Fibroblast of skin of abdomen (primary cell): ENCODE results near the gene TBC1D30. TPM values are rescaled to one million over a fixed set of nuclear protein-coding genes. Genes with fewer than 3 reads are reported as not detected.
"Not testable (repeated sequence)": the region's sequence is repeated elsewhere in the genome, so short reads cannot be mapped to it uniquely, and the experiment has no call there.

ENCODE experiments used
- DNase-seq: peaks from one replicate; pipeline ENCODE4 v3.0.0-alpha.2; 2013
- polyA plus RNA-seq, 2 experiments: library from polyadenylated mRNA; unstranded; fragments of 120-200 nt; gene quantifications; one replicate each; pipeline ENCODE4 v1.2.1, GENCODE V29; 2013; ENCODE audit not compliant: insufficient read length in 2 of 2

Gene TBC1D30, protein sequence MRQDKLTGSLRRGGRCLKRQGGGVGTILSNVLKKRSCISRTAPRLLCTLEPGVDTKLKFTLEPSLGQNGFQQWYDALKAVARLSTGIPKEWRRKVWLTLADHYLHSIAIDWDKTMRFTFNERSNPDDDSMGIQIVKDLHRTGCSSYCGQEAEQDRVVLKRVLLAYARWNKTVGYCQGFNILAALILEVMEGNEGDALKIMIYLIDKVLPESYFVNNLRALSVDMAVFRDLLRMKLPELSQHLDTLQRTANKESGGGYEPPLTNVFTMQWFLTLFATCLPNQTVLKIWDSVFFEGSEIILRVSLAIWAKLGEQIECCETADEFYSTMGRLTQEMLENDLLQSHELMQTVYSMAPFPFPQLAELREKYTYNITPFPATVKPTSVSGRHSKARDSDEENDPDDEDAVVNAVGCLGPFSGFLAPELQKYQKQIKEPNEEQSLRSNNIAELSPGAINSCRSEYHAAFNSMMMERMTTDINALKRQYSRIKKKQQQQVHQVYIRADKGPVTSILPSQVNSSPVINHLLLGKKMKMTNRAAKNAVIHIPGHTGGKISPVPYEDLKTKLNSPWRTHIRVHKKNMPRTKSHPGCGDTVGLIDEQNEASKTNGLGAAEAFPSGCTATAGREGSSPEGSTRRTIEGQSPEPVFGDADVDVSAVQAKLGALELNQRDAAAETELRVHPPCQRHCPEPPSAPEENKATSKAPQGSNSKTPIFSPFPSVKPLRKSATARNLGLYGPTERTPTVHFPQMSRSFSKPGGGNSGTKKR
- polyA plus RNA-seq (2013, experiment 1 of 2; ENCODE audit: insufficient read length) = 0.58 TPM
- 0.47 TPM for polyA plus RNA-seq (2013, experiment 2 of 2; ENCODE audit: insufficient read length)

DNA sequence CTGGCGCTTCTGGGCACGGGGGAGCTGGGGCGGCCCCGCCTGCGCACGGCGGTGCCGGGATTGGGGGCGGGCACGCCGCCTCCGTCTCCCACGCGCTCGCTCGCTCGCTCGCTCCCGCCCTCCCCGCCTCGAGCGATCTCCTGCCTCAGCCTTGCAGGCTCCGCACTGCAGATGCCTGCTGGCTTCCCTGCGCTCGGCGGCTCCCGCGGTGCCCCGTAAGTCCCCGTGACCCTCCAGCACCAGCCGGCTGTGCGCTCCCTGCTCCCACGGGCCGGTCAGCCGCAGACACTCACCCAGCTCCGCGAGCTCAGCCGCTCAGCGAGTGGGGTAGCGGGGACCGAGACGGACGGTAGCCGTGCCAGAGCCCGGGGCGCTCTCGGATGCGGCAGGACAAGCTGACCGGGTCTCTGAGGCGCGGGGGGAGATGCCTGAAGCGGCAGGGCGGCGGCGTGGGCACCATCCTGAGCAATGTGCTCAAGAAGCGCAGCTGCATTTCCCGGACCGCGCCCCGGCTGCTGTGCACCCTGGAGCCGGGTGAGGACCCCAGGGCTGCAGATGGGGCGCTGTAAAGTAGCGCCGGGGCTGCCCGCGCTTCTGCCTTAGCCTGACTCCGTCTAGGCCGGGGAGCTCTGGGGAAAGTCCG, at the start of gene TBC1D30:
Gene TBC1D30, plus strand, starts transcription at position 148 of the 643 bp plus-strand sequence. Its CDS starts 233 bp downstream, at position 381.
- DNase-seq = no peak

DNA sequence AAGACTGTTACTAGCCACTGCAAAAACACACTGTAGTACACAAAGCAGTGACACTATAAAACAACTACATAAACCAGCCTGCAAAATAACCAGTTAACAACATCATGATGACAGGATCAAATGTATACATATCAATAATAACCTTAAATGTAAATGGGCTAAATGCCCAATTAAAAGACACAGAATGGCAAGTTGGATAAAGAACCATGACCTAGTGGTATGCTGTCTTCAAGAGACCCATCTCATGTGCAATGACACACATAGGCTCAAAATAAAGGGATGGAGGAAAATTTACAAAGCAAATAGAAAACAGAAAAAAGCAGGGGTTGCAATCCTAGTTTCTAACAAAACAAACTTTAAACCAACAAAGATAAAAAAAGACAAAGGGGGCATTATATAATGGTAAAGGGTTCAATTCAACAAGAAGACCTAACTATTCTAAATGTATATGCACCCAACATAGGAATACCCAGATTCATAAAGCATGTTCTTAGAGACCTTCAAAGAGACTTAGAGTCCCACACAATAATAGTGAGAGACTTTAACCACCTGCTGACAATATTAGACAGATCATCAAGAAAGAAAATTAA, 49.2 kb upstream of the TBC1D30 start:
- not testable (repeated sequence) for DNase-seq

DNA sequence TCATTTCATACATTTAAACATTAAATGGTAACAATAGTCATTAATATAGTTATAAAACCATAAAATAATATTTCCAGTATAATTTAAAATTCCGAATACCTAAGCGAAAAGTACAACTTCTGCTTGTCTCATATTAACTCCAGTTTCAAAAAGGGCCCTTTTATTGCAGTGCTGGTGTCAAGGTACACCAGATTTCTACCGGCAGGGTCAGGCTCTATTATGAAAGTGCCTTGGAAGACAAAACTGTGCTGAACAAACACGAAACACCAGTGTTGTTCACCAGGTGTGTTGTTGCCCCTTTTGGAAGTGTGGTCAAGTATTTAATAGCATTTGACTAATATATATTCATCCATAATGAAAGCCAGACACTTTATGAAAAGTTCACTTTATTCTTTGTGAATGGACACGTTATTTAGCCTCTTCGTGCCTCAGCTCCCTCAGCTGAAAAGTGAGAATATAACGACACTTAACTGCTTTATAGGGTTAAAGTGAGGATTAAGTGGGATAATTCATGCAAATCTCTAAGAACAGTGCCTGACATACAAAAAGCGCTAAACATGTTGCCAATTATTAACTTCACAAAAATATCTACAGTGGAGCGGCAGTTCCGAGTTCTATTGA, 45.0 kb upstream of the TBC1D30 start:
- DNase-seq = no peak

DNA sequence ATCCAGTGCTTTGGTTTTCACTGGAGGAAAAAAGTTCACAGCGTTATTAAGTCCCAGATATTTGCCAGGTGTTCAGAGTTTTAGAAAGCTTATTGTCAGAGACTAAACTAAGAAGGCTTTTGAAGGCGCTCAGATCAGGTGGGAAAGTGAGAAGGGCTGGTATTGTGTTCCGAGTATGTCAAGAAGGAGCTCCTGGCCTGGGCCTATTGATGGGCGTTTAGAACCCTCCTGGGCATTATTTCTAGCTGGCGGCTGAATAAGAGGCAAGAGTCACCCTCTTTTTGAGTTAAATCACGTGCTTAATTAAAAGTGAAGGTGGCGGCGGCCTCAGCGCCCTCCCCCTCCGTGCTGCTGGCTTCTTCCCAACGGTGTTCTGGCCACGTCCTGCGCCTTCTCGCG, 44.3 kb upstream of the TBC1D30 start:
- no peak for DNase-seq

DNA sequence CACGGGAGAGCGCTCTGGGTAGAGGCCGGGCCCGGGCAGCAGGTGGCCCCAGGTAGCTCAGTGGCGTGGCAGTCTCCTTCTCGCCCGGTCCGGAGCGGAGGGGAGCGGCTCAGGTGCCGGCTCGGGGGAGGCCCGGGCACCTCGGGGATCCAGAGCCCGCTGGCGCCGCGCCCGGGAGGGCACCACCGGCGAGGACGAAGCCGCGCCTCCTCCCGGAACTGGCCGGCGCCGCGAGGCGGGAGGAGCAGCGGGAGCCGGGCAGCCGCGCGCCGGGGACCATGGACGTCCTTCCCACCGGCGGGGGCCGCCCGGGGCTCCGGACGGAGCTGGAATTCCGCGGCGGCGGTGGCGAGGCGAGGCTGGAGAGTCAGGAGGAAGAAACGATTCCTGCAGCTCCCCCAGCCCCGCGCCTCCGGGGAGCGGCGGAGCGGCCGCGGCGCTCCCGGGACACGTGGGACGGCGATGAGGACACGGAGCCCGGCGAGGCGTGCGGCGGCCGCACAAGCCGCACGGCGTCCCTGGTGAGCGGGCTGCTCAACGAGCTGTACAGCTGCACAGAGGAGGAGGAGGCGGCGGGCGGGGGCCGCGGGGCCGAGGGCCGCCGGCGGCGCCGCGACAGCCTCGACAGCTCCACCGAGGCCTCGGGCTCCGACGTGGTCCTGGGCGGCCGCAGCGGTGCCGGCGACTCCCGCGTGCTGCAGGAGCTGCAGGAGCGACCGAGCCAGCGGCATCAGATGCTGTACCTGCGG, 43.7 kb upstream of the TBC1D30 start:
- DNase-seq = peak; percentile 4

DNA sequence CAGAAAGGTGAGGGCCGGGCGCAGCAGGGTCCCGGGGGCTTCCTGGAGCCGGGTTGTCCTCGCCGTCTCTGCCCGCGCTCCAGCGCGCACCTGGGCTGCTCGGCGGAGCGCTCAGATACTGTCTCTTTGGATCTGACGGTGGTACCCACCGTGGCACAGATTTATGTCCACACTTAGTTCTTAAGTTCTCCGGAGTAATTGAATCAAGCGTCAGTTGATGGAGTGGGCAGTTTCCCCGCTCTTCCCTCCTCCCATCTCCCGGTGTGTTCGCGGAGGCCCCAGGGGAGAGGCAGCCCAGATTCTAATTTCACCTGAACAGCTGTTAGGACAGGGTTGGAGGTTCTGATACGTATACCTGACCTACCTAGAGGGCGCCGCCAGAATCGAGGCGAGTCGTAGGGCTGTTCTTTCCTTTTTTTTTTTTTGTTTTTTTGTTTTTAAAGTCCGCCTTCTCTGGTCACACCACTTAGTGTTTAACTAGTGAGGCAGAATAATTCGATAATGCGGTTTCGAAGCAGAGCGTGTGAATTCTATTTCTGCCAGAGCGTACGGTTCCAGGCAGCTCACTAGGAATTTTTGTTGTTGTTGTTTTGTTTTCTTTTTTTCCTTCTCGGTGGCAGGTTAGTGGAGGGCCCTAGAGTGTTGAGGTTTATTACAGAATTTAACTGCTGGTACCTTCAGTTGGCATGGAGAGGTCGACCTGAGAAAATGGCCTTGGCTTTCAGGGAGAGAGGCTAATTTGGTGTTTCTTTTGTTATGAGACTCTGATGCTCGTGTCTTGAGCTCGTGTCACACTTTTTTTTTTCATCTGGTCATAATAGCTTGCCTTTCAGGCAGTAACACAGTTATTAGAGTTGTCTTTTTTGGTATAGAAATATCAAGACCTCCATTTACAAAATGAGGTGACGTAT, 42.9 kb upstream of the TBC1D30 start:
- DNase-seq = no peak

DNA sequence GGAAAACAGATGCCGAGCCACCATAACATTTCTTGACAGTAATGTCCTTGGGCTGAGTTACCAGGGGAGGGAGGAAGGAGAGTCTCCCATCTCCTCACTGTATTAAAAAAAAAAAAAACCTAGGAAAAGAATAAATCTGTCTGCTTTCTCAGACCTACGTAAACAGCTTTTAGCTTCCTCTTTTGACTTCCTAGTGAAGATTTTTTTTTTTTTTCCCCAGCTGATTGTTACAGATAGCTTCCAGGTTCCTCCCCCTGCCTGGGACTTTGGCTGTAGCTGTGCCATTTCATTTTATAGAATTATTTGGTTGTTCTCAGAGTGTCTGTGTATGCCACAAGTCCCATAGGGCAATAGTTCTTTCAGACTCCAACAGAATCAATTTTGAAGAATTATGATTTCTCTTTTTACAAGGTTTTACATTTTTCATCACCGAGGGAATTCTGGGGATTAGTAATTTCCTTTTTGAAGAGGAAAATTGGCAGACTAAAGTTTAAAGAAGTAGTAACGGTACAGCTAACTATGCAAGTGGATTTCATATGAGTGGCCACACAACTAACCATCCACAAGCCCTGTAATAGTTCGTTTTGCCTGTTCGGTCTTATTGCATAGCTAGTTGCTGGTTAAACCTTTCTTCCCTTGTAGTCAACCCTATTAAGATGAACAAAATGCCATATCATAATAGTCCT, 42.1 kb upstream of the TBC1D30 start:
- DNase-seq = no peak

DNA sequence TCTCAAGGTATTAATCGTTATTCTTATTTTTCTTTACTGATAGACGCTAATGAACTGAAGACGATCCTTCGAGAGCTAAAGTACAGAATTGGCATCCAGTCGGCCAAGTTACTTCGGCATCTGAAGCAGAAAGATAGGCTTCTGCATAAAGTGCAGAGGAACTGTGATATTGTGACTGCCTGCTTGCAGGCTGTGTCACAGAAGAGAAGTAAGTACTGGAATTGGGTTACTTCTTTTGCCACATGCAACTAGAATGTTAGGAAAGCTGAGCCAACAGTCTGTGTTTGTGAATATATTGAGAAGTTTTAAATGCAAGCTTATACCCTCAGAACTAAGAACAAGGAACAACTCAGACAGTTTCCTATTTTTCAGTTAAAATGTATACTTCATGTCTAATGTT, 38.6 kb upstream of the TBC1D30 start:
- no peak for DNase-seq

DNA sequence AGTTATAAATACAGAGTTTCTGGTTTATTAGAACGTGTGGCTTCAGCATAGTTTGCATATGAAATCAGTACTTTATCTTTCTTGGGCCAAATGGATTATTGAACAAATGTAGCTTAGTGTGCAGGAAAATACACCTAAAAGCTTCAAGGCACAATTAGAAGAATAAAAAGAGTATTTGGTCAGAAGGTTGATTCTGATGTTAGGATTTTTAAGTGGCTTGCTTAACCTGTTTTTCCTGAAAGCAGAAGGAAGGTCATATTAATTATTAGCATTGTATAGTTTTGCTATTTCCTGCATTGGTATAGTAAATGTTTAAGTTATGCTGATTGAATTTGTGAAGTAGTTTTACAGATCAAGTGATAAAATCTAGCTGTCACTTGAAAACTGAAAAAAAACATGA, 34.3 kb upstream of the TBC1D30 start:
- no peak for DNase-seq

DNA sequence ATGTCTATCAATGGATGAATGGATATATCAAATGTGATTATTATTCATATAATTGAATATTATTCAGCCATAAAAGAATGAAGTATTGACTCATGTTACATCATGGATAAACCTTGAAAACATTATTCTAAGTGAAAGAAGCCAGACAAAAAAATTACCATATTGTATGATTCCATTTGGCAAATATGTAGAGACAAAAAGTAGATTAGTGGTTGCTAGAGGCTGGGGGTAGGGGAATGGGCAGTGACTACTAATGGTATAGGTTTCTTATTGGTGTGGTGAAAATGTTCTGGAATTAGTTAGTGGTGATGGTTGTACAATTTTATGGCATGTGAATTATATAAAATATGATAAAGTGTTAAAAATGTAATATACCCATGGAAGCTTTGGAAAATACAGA, 33.4 kb upstream of the TBC1D30 start:
- DNase-seq = peak; percentile 53

DNA sequence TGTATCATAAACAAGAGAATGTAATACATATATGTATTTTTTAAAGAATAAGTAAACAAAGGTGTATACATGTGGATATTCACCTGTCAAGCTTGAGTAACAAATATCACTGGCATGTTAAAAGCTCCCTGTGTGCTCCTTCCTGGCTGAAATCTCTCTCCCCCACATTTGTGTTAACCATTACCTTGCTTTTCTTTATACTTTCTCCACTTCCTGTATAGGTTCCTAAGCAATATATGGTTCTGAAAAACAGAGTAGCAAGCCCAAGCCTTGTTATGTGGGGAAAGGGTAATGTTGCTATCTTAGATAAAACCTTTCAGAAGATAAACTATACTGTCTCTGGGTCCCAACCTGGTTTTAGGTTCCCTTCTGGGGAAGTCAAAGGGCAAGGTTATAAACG, 32.3 kb upstream of the TBC1D30 start:
- no peak for DNase-seq

DNA sequence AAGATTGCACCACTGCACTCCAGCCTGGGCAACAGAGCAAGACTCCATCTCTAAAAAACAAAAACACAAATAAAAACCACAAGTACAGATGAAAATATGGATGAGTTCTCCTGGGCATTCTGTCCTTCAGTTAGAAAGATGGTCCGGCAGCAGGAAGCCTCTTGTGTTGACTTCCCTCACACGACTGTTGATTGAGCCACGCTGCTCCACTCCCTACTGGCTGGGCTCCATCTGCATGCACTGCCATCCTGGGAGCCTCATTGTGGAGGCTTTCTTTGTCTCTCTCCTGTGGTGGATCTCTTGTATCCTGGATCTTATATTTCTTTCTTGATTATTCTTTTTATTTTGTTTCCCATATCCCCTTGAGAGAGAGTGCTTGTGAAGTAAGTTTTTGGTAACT, 30.8 kb upstream of the TBC1D30 start:
- DNase-seq = no peak

DNA sequence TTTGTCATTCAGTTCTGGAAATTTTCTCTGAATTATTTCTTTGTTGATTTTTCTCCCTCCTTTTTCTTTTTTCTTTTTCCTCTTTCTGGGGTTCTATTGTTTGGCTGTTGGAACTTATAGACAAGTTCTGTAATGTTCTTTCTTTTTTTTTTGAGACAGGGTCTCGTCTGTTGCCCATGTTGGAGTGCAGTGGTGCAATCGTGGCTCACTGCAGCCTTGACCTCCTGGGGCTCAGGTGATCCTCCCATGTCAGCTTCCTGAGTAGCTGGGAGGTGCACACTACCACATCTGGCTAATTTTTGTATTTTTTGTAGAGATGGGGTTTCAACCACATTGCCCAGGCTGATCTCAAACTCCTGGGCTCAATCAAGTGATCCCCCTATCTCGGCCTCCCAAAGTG, 30.1 kb upstream of the TBC1D30 start:
- no peak for DNase-seq

DNA sequence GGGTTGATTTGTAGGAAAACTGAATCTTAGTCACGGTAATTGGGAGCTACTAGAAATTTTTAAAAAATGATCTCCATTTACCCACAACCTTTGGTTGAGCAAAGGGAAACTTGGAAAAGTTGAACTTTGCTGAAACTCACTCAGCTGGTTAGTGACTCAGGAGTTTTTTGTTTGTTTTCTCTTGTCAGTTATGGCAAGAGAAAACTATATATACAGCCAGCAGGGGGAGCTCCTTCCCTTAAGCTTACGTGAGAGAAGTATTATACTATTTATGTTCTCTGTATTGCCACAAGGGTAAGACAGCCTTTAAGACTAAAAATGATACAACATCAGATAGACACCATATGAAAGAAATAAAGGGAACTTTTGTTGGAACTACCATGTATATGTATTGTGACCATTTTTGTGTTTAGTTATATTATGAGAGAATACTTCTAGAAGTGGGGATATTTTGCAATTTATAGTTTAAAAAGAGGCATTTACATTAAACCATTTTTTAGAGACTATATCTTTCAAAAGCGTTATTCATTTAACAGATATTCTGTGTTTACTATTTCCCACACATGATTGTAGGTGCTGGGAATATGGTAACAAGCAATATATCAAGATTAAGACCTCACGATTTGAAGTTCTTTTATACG, 28.1 kb upstream of the TBC1D30 start:
- peak; percentile 84 for DNase-seq

DNA sequence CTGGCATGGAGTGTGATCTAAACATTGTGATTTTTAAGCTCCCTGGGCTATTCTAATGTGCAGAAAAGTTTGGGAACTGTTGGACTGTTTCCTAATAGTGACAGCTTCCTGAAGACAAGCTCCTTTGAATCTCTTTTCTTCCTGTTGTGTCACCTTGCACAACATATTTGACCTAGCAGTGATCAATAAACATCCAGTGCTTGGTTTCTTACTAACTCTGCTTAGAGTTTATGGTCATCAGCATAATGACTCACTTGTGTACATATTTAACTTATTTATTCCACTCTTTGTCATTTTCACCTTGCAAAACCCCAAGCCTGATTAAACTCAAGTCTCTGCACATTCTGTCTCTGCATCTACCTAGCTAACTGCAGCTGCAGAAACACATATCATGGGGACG, 27.3 kb upstream of the TBC1D30 start:
- DNase-seq = no peak

DNA sequence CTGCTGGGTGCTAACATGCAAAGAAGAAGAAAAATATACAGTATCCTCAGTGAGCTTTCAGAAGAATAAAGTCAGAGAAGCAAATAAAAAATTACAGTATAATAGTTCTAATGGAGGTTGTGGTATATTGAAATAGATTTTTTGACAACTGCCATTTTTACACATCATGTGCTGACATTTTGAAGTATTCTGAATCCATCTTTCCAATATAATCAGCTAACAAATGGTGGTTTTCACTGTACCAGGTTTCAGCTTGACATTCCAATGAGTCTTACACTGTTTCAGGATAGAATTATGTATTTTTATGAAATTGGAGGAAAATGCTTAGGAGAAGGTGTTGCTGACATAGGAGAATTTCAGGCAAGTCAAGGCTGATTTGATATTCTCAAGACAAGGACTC, 26.3 kb upstream of the TBC1D30 start:
- DNase-seq = no peak

DNA sequence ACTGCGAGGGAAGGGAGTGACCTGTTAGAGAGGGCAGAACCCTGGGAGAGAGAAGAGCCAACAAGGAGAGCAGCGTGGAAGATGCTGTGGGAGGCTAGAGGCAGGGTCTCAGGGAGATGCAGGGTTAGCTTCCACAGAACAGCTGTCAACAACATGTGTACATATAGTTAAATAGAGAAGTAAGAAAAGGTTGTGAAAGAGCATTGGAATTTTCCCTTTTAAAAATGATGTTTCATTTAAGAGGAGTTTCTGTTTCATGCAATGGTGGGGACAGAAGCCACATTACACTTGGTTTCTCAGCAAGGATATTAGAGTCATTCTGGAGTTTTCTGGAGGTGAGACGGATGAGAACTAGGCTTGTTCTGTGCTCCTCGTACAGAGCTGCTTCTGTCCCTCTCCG, 23.8 kb upstream of the TBC1D30 start:
- DNase-seq = no peak

DNA sequence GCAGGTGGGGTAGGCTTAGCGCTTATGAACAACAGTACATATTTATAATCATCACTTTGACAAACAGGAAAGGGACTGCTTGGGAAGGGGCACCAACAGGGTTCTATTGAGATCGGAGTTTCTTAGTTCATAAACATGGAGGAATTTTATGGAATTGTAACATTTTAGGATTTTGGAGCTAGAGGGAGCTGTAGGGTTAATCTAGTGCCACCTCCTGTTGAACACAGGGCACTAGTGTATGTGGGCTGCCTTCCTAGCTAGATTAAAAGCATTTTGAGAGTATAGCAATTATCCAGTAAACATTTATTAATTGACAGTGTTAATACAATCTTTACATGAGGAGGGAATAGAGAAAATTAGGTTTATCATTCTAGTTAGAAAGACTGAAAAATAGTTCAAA, 23.1 kb upstream of the TBC1D30 start:
- no peak for DNase-seq

DNA sequence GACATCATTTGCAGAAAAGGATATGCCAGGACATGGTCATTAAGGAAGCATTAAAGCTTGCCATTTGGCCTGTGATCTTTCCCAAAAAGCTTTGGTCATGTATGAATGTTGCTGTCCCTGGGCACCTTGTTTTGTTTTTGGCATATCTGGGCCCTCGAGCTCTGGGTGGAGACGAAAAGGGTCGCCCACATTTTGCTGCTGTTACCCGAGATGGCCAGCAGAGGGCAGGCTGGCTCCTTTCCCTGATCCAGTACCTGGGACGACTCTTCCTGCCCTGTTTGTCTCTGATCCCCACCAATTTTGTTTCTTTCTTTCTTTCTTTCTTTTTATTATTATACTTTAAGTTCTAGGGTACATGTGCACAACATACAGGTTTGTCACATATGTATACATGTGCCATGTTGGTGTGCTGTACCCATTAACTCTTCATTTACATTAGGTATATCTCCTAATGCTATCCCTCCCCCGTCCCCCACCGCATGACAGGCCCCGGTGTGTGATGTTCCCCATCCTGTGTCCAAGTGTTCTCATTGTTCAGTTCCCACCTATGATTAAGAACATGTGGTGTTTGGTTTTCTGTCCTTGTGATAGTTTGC, 22.2 kb upstream of the TBC1D30 start:
- peak; percentile 22 for DNase-seq
